HG02759 (cell line): ENCODE results near the gene PARD6G.
"Not testable (repeated sequence)": the region's sequence is repeated elsewhere in the genome, so short reads cannot be mapped to it uniquely, and the experiment has no call there.

Experiments used
- ATAC-seq: cut with Tn5 transposase; IDR thresholded peaks from one replicate; pipeline ENCODE4 v1.9.1; 2021; ENCODE audit warnings: mild to moderate bottlenecking, moderate library complexity; ENCODE audit not compliant: unreplicated experiment

PARD6G gene

DNA sequence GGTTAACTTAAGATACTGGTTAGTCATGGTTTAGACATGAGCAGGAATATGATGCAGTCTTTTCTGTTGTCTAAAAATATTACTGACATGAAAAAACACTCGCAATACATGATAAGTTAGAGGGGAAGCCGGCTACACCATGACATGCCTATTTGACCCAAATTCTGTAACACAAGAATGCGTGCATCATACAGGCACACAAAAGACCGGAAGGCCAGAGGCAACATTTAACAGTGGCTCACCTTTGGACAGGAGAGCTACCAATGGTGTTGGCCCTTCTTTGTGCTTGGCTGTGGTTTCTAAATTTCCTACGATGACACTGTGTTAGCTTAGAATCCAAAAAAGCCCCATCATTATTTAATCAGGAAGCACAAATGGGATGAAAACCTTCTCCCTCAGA is 4.1 kb downstream of the PARD6G start:
- ATAC-seq: no peak

DNA sequence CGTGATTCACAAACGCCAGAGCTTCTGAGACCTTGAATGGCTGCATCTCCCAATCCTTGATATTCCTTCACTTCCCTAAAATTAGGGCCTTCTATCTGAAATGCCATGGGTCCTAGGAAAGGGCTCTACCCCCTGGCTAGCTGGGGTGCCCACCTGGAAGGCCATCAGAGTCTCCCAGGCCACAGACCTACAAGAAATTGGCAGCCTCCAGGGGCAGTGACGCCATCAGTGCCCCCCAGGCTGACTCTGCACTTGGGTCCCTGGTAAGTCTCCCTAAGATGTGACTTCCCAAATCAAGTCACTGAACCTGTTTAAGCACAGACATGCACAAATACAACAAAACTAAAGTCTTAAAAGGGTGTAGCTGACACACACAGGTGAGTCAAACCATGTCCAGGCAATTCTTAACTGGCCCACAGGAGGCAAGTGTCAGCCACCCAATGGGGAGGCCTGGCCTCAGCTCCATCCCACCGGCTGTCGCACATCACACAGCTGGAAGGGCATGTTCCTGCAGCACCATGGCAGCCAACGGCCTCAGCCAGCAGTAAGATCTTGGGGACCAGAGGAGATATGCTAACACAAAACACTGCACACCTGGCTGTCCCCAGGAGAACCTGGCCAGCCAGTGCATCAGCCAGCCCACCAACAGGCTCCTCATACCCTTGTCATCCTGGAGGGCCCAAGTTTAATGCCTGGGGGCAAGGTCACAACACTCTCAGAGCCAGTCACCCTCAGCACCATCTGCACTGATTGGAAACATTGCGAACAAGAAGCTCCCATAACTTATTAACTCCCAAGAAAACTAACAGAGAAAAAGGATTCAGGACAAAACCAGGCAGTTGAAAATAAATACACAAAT is 5.2 kb downstream of the PARD6G start:
- no peak for ATAC-seq

DNA sequence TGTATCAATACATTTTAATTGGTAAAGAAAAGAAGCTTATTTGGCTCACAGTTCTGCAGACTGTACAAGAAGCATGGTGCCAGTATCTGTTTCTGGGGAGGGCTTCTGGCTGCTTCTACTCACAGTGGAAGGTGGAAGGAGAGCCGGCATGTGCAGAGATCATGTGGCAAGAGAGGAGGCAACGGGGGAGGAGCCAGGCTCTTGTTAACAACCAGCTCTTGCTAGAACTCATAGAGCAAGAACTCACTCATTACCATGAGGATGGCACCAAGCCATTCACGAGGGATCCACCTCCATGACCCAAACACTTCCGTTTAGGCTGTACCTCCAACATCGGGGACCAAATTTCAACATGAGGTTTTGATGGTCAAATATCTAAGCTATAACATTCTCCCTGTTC is 7.5 kb downstream of the PARD6G start:
- ATAC-seq: no peak

GRCh38 chr18:80238651-80239260 is 8.6 kb downstream of the PARD6G start:
- ATAC-seq: no peak

GRCh38 chr18:80237519-80237918 is 9.8 kb downstream of the PARD6G start:
- ATAC-seq: not testable (repeated sequence)

GRCh38 chr18:80234398-80234797 is 12.9 kb downstream of the PARD6G start:
- no peak for ATAC-seq

DNA sequence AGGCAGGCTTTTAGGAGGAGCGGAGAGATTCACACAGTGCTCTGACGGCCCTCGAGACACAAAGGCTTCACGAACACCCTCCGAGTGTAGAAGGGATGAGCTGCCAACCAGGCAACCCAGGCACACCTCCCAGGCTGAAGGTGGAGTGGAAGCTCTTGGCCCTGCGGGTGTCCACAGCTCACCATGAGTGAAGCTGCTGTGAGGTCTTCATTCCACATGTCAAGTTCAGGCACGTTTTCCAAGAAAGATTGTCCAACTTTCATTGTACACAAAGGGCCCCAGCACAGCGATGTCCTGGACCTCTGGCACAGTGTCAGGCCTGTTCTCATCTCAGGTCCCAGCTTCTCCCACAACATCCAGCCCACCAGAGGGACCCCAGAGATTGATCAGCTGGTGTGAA is 13.4 kb downstream of the PARD6G start:
- ATAC-seq: no peak

DNA sequence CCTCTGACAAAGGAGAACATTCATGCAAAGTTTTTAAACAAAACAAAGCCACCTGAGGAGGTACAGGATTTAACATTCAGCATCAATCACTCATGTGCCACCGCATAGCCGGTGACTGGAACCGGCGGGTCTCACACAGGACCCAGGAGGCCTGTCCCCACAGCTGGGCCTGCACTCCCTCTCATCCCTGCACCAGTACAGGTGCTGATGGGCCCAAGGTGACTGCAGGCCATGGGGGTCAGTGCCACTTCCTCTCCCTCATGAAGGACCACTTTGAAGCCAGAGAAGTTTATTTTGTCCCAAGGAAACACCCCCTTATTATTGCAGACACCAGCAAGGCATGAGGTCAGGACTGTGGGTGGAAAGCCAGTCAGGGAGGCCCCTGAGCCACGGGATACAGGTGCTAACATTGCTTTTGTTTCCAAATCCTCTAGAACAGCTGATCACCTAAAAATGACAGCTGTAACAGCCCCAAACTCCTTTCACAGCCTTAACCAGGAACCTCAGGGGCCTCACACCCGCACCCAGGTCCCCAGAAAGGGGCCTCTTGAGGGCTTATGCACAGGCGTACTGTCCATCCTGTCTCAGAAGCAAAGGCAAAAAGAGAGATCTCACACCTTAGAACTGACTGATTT is 14.0 kb downstream of the PARD6G start:
- ATAC-seq: no peak

- no peak for ATAC-seq
These were observed 14.6 kb downstream of the PARD6G start for GRCh38 chr18:80232710-80233109.

- ATAC-seq: no peak
These were observed 15.3 kb downstream of the PARD6G start for GRCh38 chr18:80232030-80232429.

DNA sequence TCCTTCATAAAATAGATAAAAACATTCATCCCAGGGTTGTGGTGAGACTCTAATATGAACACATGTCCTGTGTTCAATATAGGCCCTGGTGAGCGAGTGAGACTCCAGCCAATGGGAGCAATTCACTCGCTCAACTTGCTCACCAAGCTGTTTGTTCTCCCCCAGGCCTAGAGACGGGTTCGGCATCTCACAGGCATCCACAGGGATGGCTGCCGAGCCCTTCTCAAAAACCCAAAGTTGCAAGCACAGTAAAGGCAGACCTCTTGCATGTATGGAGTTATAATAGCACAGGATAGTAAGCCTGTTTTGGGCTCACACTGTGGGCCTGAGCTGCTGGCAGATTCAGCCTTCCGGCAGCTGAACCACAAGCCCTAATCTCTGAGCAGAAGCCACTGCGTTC is 15.7 kb downstream of the PARD6G start:
- no peak for ATAC-seq

DNA sequence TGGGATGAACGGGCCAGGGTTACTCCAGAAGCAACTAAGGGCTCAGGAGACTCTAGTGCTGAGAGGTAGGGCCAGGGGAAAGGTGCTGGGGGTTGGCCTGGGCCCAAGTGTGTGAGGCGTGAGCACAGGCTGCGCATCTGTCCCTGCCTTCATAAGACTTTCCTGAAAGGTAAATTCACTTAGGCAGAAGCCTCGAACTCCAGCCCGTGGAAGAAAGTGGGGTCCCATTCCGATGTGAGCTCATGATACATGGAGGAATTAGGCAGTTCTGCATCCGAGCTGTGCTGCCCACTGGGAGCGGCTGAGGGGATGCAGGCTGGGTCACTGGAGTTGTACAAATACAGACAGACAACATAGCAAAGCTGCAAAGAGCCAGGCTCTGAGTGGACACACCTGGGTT is 16.2 kb downstream of the PARD6G start:
- ATAC-seq: no peak

DNA sequence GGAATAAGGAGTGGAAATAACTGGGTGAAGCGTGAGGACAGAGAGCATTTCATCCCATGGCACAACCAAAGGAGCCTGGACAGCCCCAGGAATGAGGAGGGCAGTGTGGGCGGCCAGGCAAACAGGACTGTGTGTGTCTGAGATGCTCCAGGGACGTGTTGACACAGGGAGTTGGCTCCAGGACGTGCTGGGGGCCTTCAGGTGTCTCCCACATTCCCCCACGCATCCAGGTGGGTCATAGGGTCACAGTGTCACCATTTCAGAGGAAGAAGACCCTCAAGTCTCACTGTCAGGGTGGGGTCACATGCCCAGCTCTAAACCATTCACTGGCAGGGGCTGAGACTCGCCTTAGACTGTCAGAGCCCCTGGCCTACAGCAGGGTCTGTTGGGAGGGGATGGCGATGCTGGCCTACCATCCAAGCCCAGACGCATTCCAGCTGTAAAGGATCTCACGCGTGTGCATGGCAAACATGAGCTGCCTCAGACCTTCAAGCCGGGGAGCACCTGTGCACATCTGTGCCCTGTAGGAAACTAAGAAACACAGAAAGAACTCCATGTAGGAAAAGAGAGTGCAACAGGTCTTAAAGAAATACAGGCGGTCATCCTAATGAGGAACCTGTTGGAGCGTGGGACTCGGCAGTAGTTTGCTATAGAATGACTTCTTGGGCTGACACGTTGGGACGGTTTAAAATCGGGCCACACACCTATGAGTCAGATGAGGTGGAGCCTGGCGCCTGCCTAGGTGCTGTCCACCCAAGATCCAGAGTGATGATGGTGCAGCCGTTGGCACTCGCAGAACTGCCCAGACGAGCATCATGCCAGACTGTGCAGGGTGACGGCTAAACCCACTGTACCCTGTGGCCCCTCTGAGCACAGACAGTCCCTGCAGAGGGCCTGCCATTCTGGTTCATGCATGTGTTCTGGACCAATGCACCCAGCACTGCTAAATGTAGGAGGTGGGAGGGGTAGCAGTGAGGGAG is 17.3 kb downstream of the PARD6G start:
- ATAC-seq: no peak

DNA sequence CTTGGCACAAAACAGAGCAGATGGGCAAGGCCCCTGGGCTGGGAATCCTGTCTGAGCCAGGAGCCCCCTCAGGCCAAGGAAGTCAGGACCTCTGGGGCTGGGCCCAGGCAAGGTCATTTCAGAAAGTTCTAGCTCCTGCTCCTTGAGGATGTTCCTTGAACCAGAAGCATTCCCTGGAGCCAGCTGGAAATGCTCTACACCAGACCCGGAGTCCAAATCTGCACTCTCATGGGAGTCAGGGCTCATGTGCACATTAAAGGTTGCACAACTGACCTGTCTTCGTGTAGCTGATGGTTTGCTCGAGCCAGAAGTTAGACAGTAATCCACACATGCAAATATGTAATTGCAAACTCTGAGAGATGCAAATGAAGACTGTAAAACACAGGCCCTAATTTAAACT is 18.0 kb downstream of the PARD6G start:
- ATAC-seq: no peak

DNA sequence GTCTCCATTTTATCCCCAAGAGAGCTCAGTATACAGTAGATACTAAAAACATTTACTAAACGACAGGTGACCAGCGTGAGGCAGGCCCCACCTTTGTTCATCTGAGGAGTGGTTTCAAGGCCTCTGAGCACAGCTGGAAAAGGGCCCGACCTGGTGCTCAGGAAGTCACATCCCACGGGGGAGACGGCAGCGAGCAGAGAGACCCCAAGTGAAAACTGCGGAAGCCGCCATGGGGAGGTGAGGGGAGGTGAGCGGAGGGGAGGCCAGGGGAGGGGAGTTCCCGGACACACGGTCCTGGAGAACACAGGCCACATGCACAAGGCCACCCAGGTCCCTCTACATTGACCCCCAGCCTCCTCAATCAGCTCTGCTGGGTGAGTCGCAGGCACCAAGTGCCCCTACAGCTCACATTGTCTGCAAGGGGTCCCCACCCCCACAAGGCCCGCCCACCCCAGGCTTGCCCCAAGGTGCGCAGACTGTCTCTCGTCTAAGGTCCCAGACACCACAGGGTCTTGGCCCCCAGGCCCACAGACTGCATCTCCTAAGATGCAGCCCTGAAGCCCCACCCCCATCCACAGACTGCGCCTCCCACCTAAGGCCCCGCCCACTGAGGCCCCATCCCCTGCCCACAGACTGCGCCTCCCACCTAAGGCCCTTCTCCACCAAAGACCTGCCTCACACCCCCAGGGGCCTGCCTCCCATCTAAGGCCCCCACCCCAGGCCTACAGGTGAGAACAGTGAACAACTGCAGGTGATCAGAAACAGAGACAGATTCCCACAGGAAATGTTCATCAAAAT is 19.1 kb downstream of the PARD6G start:
- ATAC-seq: no peak

DNA sequence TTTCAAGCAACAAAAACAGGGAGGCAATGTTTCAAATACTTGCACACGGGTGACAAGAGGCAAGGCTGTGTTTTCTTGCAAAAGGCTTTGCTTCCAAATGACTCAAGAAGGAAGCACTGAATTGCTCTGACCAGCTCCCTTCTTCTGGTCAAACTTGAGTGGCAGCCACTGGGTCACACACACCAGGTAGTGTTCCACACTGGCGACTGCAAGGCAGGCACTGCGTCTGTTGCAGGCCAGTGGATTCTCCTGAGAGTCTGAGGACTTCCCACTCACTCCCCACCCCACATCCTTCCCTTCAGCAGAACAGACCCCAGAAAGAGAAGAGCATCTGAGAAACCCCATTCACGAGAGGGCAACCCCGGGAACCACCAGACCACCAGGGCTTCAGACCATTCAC is 19.8 kb downstream of the PARD6G start:
- peak; percentile 53 for ATAC-seq

DNA sequence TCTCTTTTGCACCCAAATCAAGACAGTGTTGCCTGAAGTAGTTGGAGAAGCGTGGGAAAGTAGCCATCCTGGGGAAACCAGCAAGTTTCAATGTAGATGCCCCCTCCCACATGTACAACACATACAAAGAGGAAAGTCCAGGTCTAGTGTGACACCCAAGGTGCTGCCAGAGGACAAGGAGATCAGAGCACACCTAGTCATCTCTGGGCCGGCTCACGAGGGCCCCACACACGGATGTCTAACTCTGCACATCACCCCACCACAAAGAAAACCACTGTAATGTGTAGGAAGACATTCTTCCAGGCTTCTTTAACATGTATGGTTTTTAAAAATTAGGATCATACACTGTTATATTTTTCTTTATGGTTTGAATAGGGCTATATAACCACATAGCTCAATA is 21.6 kb downstream of the PARD6G start:
- peak; percentile 47 for ATAC-seq

DNA sequence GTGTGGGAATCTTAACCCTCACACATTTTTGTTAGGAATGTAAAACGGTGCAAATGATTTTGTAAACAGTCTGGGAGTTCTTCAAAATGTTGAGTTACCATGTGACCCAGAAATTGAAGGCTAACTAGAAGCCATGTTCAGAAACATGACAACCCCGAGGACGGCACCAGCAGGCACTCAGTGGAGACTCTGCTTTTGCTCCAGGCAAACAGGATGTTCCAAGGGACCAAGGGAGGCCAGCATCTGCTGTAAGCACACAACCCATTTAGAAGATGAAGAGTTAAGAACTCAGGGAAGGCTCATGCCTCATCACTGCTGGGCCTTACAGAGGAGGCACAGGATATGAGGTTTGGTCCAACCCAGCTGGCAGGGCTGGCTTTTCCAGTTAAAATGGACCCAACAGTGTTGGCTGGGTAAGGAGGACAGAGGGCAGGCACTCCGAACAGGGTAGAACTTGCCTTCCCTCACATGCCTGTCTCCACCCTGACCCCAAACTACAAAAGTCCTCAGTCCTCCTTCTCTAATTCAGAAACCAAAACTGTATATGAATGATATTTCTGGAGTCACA is 23.6 kb downstream of the PARD6G start:
- no peak for ATAC-seq

DNA sequence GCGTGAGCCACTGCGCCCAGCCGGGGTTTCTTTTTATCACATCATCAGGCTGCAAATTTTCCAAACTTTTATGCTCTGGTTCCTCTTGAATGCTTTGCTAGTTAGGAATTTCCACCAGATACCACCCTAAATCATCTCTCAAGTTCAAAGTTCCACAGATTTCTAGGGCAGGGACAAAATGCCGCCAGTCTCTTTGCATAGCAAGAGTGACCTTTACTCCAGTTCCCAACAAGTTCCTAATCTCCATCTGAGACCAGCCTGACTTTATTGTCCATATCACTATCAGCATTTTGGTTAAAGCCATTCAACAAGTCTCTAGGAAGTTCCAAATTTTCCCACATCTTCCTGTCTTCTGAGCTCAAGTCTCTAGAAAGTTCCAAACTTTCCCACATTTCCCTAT is 27.8 kb downstream of the PARD6G start:
- ATAC-seq: not testable (repeated sequence)
